Measurements from ENCODE around the gene LMO2. TPM values are rescaled to one million over a fixed set of nuclear protein-coding genes. Genes with fewer than 3 reads are reported as not detected.

The LMO2 gene
- total RNA-seq (2016; rRNA removed; fragmentation: Illumina TruSeq; extraction: Trizol) (not detected in 2 replicates), polyA plus RNA-seq (2011; rRNA removed) (not detected in 2 replicates), polyA minus RNA-seq (2011; rRNA and poly(A)+ RNA removed; ENCODE audit: low replicate concordance) (0.28 and 0.30 TPM in 2 replicates), Bru-seq, nascent RNA (percentile 3 among the genes with signal in this experiment), BruChase-seq, experiment 1, labeled RNA remaining after a 6-hour chase (percentile 4 among the genes with signal in this experiment), BruChase-seq, experiment 2, labeled RNA remaining after a 2-hour chase (percentile 6 among the genes with signal in this experiment)
- total RNA-seq (2016; cell fraction: cytosol; rRNA removed; fragmentation: Illumina TruSeq; extraction: Trizol; ENCODE audit: low read depth), result not detected in 2 replicates
- not detected in 2 replicates for total RNA-seq (2016; cell fraction: insoluble cytoplasmic fraction; rRNA removed; fragmentation: Illumina TruSeq; extraction: Trizol)
- not detected in 2 replicates for total RNA-seq (2016; cell fraction: membrane; rRNA removed; fragmentation: Illumina TruSeq; extraction: Trizol)
- not detected in 2 replicates for total RNA-seq (2016; cell fraction: nucleus; rRNA removed; fragmentation: Illumina TruSeq; extraction: Trizol)
- polyA plus RNA-seq (2011; cell fraction: cytosol; rRNA removed), result not detected in 2 replicates
- not detected in 2 replicates for polyA plus RNA-seq (2011; cell fraction: nucleus; rRNA removed)
- not detected in 2 replicates for polyA plus RNA-seq (2012)
- not detected in 2 replicates for polyA plus RNA-seq (2016; cell fraction: cytosol; fragmentation: Illumina TruSeq; extraction: Trizol; ENCODE audit: low read depth)
- not detected in 2 replicates for polyA plus RNA-seq (2016; cell fraction: insoluble cytoplasmic fraction; fragmentation: Illumina TruSeq; extraction: Trizol; ENCODE audit: low read depth)
- not detected in 2 replicates for polyA plus RNA-seq (2016; cell fraction: membrane; fragmentation: Illumina TruSeq; extraction: Trizol; ENCODE audit: low read depth)
- polyA plus RNA-seq (2016; cell fraction: nucleus; fragmentation: Illumina TruSeq; extraction: Trizol; ENCODE audit: insufficient read depth, low read depth), result not detected in 2 replicates
- not detected in 2 replicates for polyA minus RNA-seq (2011; cell fraction: cytosol; rRNA and poly(A)+ RNA removed)
- not detected in 2 replicates for polyA minus RNA-seq (2011; cell fraction: nucleus; rRNA and poly(A)+ RNA removed)
- long read RNA-seq, experiment 1, result 0 reads
- long read RNA-seq, experiment 2, result 0 reads

GRCh38 chr11:33891714-33892327 lies at the start of gene LMO2:
TSS of gene LMO2 (minus strand) at chr11:33892076. CDS start at chr11:33869716, 22,360 bp downstream.
- ChIA-PET POLR2A (no interaction called here), CTCF (ENCODE audit: low intra/inter-chr PET ratio, low total read pairs) (no interaction called here)
- Histone ChIP-seq H3K4me1 (ENCODE audit: insufficient read depth, low read length) (no peaks in the 10 kb centered on the region; the same call in 1 of the 2 replicates), H4K20me1 (ENCODE audit: insufficient read depth, low read length) (no peaks in the 10 kb centered on the region), H3K36me3 (replicated peaks in 1 of 2; ENCODE audit: control insufficient read depth in 1 of 2, insufficient read depth in 2 of 2, low read length in 2 of 2) (no peaks in the 10 kb centered on the region), H3K27ac (ENCODE audit: extremely low read length, insufficient read depth, low read length) (no peak within 1 kb of the TSS), H3K4me2 (ENCODE audit: low read depth, low read length) (no peak within 1 kb of the TSS), H2AFZ (ENCODE audit: low read length) (no peak within 1 kb of the TSS), H3K27me3 (ENCODE audit: control insufficient read depth in 1 of 2, insufficient read depth in 2 of 2, low read length in 2 of 2) (peaks cover 0 to 28% of the 10 kb centered on the region in 2 experiments; a peak in 2 of 5 replicates), H3K79me2 (ENCODE audit: insufficient read depth, low read length) (no peaks in the 10 kb centered on the region), H3K9me3 (ENCODE audit: low read length) (no peaks in the 10 kb centered on the region), H3K4me3 (replicated peaks in 1 of 3; ENCODE audit: insufficient read depth in 1 of 3, low read depth in 2 of 3, low read length in 3 of 3) (no peak within 1 kb of the TSS), H3K9ac (ENCODE audit: insufficient read depth, low read depth, low read length) (no peak within 1 kb of the TSS)
- in situ Hi-C loops (cut with HindIII; ENCODE audit: extremely low pct_ligation_motif_present, low pct_unique_long_range_greater_than_20kb) (no loop called here), intact Hi-C loops (cut with micrococcal nuclease; ENCODE audit: unreplicated experiment) (no loop called here)
- ATAC-seq, result no peak
- no peak for FAIRE-seq
- DNase-seq (ENCODE audit: low spot score), result no peak
- BruUV-seq (replicated peaks), result no TSS peak
- WGBS (ENCODE audit: low lambda C conversion rate), result 12% methylated on average over 4 of the region's 9 CpGs
- no peak for TF ChIP-seq TARDBP (CRISPR knock-in tag; IDR thresholded peaks at IDR 0.05)
- no peak for TF ChIP-seq MZF1 (CRISPR knock-in tag; IDR thresholded peaks at IDR 0.05; ENCODE audit: borderline replicate concordance)
- TF ChIP-seq ERF (CRISPR knock-in tag; IDR thresholded peaks at IDR 0.05), result no peak
- TF ChIP-seq HMGXB4 (CRISPR knock-in tag; IDR thresholded peaks at IDR 0.05; ENCODE audit: borderline replicate concordance in 1 of 2, low read depth in 1 of 2), result no peak
- TF ChIP-seq ZFP36L1 (CRISPR knock-in tag; IDR thresholded peaks at IDR 0.05), result no peak
- TF ChIP-seq MXD1 (CRISPR knock-in tag; IDR thresholded peaks at IDR 0.05), result no peak
- TF ChIP-seq RELA (CRISPR knock-in tag; IDR thresholded peaks at IDR 0.05), result no peak
- TF ChIP-seq HNRNPH1 (optimal IDR thresholded peaks at IDR 0.05; ENCODE audit: low read depth, low read length), result no peak
- TF ChIP-seq ZNF737 (CRISPR knock-in tag; IDR thresholded peaks at IDR 0.05; ENCODE audit: borderline replicate concordance), result no peak
- no peak for TF ChIP-seq GMEB1 (CRISPR knock-in tag; IDR thresholded peaks at IDR 0.05; ENCODE audit: borderline replicate concordance)
- TF ChIP-seq ONECUT2 (CRISPR knock-in tag; IDR thresholded peaks at IDR 0.05), result no peak
- TF ChIP-seq TRIM22 (IDR thresholded peaks at IDR 0.05), result no peak
- no peak for TF ChIP-seq GATA4 (IDR thresholded peaks at IDR 0.05; ENCODE audit: borderline replicate concordance, low read depth)
